ENCODE measurements around the gene CDT1.

DNA sequence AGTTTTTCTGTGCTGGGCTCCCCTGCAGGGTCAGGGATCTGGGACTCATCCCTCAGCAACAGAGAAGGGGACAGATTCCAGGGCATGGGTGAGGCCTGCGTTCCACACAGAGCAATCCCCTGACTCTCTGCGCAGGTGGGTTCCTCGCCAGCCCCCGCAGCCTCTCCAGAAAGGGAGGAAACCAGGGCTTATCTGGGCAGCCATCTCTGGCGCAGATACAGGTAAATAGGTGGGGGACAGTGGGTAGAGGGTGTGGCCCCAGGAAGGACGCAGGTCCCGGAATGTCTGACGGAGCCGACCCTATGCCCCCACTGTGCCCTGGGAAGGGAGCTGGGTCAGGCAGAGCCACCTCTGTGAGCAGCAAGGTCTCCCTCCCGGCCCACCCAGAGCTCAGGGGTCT lies 41.8 kb upstream of the CDT1 start:
- TF ChIP-seq, protein P1, sequence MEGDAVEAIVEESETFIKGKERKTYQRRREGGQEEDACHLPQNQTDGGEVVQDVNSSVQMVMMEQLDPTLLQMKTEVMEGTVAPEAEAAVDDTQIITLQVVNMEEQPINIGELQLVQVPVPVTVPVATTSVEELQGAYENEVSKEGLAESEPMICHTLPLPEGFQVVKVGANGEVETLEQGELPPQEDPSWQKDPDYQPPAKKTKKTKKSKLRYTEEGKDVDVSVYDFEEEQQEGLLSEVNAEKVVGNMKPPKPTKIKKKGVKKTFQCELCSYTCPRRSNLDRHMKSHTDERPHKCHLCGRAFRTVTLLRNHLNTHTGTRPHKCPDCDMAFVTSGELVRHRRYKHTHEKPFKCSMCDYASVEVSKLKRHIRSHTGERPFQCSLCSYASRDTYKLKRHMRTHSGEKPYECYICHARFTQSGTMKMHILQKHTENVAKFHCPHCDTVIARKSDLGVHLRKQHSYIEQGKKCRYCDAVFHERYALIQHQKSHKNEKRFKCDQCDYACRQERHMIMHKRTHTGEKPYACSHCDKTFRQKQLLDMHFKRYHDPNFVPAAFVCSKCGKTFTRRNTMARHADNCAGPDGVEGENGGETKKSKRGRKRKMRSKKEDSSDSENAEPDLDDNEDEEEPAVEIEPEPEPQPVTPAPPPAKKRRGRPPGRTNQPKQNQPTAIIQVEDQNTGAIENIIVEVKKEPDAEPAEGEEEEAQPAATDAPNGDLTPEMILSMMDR (IDR thresholded peaks at IDR 0.05), result no peak
- TF ChIP-seq POLR2A (IDR thresholded peaks at IDR 0.05; ENCODE audit: low read depth) (no peak), EP300 (IDR thresholded peaks at IDR 0.05) (no peak)

Measured in esophagus muscularis mucosa (tissue), 4 donors.